H1 (cell line): Measurements from ENCODE around the gene COL17A1. TPM values are rescaled to one million over a fixed set of nuclear protein-coding genes. Genes with fewer than 3 reads are reported as not detected.

ENCODE experiments used
- CTCF ChIA-PET: fragments of 300-600 bp; sonication (Branson Sonifier 250); formaldehyde crosslinking; loops from one replicate; lab custom pipeline; 2021; ENCODE audit not compliant: partially characterized antibody; lab: Charles Lee
- POLR2A ChIA-PET: fragments of 300-600 bp; sonication (Branson Sonifier 250); formaldehyde crosslinking; loops from one replicate; lab custom pipeline; 2021; ENCODE audit warnings: inconsistent platforms; ENCODE audit not compliant: partially characterized antibody; lab: Charles Lee
- DNase-seq, 2 experiments: peaks; one replicate each; pipeline versions ENCODE4 v3.0.0 to v3.0.0-alpha.2; 2010 to 2022; ENCODE audit warnings: low spot score in 2 of 2, low read depth in 1 of 2, mixed read lengths in 1 of 2
- FAIRE-seq: peaks from 2 replicates; lab custom pipeline; 2011; peaks lifted over from hg19 to GRCh38; lab: Jason Lieb, UNC
- H2AFZ ChIP-seq: 2 replicates; pipeline ENCODE4 v1.8.1; 2012; ENCODE audit warnings: low read length, inconsistent platforms
- H2AK5ac ChIP-seq: 2 replicates; pipeline ENCODE4 v1.6.1; 2013; ENCODE audit warnings: low read depth, low read length
- H2BK120ac ChIP-seq: replicated peaks from 2 replicates; pipeline ENCODE3; 2013; ENCODE audit warnings: low read depth, low read length, inconsistent platforms
- H2BK12ac ChIP-seq: 2 replicates; pipeline ENCODE4 v1.6.1; 2013; ENCODE audit warnings: low read depth, low read length
- H2BK15ac ChIP-seq: 2 replicates; pipeline ENCODE4 v1.6.1; 2013; ENCODE audit warnings: low read length
- H2BK20ac ChIP-seq: 2 replicates; pipeline ENCODE4 v1.6.1; 2013; ENCODE audit warnings: low read length
- H2BK5ac ChIP-seq: 2 replicates; pipeline ENCODE4 v1.6.1; 2013; ENCODE audit warnings: low read depth, low read length
- H3K14ac ChIP-seq: 2 replicates; pipeline ENCODE4 v1.6.1; 2013; ENCODE audit warnings: inconsistent platforms; ENCODE audit not compliant: insufficient read length
- H3K18ac ChIP-seq: 2 replicates; pipeline ENCODE4 v1.6.1; 2013; ENCODE audit warnings: low read length; ENCODE audit errors: extremely low read depth
- H3K23ac ChIP-seq: 2 replicates; pipeline ENCODE4 v1.6.1; 2013; ENCODE audit warnings: inconsistent platforms; ENCODE audit not compliant: insufficient read length
- H3K23me2 ChIP-seq: 2 replicates; pipeline ENCODE4 v1.6.1; 2013; ENCODE audit warnings: low read depth, low read length
- H3K27ac ChIP-seq: 2 replicates; pipeline ENCODE4 v1.6.1; 2011; ENCODE audit warnings: low read depth, low read length, inconsistent platforms
- H3K27me3 ChIP-seq, 4 experiments: replicated peaks in 1 of 4; 1 replicate in 1 of 4; 2 replicates in 3 of 4; pipeline versions ENCODE4 v1.6.1 to v1.8.1; 2011 to 2013; ENCODE audit warnings: low read length in 3 of 4, mild to moderate bottlenecking in 3 of 4, inconsistent platforms in 2 of 4, mixed read lengths in 2 of 4, moderate library complexity in 1 of 4; ENCODE audit not compliant: control insufficient read depth in 3 of 4, insufficient read depth in 3 of 4; ENCODE audit errors: extremely low read depth in 1 of 4
- H3K36me3 ChIP-seq, 4 experiments: 2 replicates each; pipeline versions ENCODE4 v1.6.1 to v1.8.1; 2011 to 2013; ENCODE audit warnings: mild to moderate bottlenecking in 4 of 4, low read length in 3 of 4, moderate library complexity in 2 of 4, control low read depth in 1 of 4, inconsistent platforms in 1 of 4; ENCODE audit not compliant: insufficient read depth in 4 of 4, control insufficient read depth in 2 of 4
- H3K4ac ChIP-seq: replicated peaks from 2 replicates; pipeline ENCODE3; 2013; ENCODE audit warnings: low read length, low read depth, mixed read lengths, inconsistent platforms; ENCODE audit not compliant: insufficient read length
- H3K4me1 ChIP-seq, 4 experiments: replicated peaks in 1 of 4; 1 replicate in 1 of 4; 2 replicates in 3 of 4; pipeline versions ENCODE4 v1.6.1 to v1.8.1; 2011 to 2013; ENCODE audit warnings: low read length in 3 of 4, inconsistent platforms in 2 of 4, mixed read lengths in 1 of 4; ENCODE audit not compliant: insufficient read depth in 4 of 4, control insufficient read depth in 3 of 4
- H3K4me2 ChIP-seq, 2 experiments: 2 replicates each; pipeline versions ENCODE4 v1.6.1 to v1.8.1; 2011 to 2013; ENCODE audit warnings: low read depth in 2 of 2, low read length in 2 of 2, control low read depth in 1 of 2, inconsistent platforms in 1 of 2, mild to moderate bottlenecking in 1 of 2; ENCODE audit not compliant: insufficient read depth in 1 of 2
- H3K4me3 ChIP-seq, 4 experiments: fragments of 200-600, 300-600 bp in 1 of 4; sonication (generic), shearing (Covaris generic), sonication (Bioruptor Twin) in 1 of 4; 2 replicates each; pipeline versions ENCODE4 v1.5.1 to v1.8.1; 2011 to 2016; ENCODE audit warnings: low read length in 4 of 4, low read depth in 3 of 4, control low read depth in 2 of 4, inconsistent platforms in 2 of 4, mild to moderate bottlenecking in 2 of 4, mixed read lengths in 1 of 4, moderate library complexity in 1 of 4; ENCODE audit not compliant: insufficient read depth in 2 of 4; ENCODE audit errors: extremely low read depth in 1 of 4
- H3K56ac ChIP-seq: replicated peaks from 2 replicates; pipeline ENCODE3; 2013; ENCODE audit warnings: low read depth, mild to moderate bottlenecking, mixed read lengths, low read length, inconsistent platforms; ENCODE audit not compliant: insufficient read length
- H3K79me1 ChIP-seq: 2 replicates; pipeline ENCODE4 v1.6.1; 2013; ENCODE audit warnings: low read depth, low read length, control low read depth
- H3K79me2 ChIP-seq, 2 experiments: 2 replicates each; pipeline versions ENCODE4 v1.6.1 to v1.8.1; 2012 to 2013; ENCODE audit warnings: low read length in 2 of 2, mild to moderate bottlenecking in 2 of 2, inconsistent platforms in 1 of 2; ENCODE audit not compliant: insufficient read depth in 2 of 2, control insufficient read depth in 1 of 2
- H3K9ac ChIP-seq, 4 experiments: replicated peaks in 1 of 4; 1 replicate in 1 of 4; 2 replicates in 3 of 4; pipeline versions ENCODE4 v1.6.1 to v1.8.1; 2011 to 2013; ENCODE audit warnings: low read depth in 3 of 4, low read length in 3 of 4, control low read depth in 2 of 4, mild to moderate bottlenecking in 2 of 4, moderate library complexity in 2 of 4, inconsistent platforms in 1 of 4; ENCODE audit errors: extremely low read depth in 1 of 4
- H3K9me3 ChIP-seq, 2 experiments: 2 replicates each; pipeline versions ENCODE4 v1.6.1 to v1.8.1; 2012 to 2013; ENCODE audit warnings: mild to moderate bottlenecking in 2 of 2, moderate library complexity in 2 of 2, control low read depth in 1 of 2, inconsistent platforms in 1 of 2, low read depth in 1 of 2, low read length in 1 of 2, mixed read lengths in 1 of 2; ENCODE audit not compliant: insufficient read depth in 2 of 2
- H4K20me1 ChIP-seq, 2 experiments: replicated peaks in 1 of 2; 2 replicates each; pipeline versions ENCODE3 to v1.8.1; 2011 to 2013; ENCODE audit warnings: inconsistent platforms in 2 of 2, low read length in 2 of 2, mild to moderate bottlenecking in 1 of 2; ENCODE audit not compliant: insufficient read depth in 2 of 2, control insufficient read depth in 1 of 2
- H4K5ac ChIP-seq: 2 replicates; pipeline ENCODE4 v1.6.1; 2013; ENCODE audit warnings: low read length, low read depth, mixed read lengths, inconsistent platforms; ENCODE audit not compliant: insufficient read length
- H4K8ac ChIP-seq: 2 replicates; pipeline ENCODE4 v1.8.0; 2013; ENCODE audit warnings: mild to moderate bottlenecking, moderate library complexity, low read length, inconsistent platforms; ENCODE audit not compliant: insufficient read depth; ENCODE audit errors: extremely low read depth
- H4K91ac ChIP-seq: replicated peaks from 2 replicates; pipeline ENCODE3; 2013; ENCODE audit warnings: low read length, mixed read lengths, inconsistent platforms; ENCODE audit not compliant: insufficient read length
- ATF2 ChIP-seq: IDR thresholded peaks from 2 replicates; pipeline ENCODE4 v1.6.1; 2012; ENCODE audit warnings: low read length, inconsistent platforms
- CHD2 ChIP-seq: IDR thresholded peaks from 2 replicates; pipeline ENCODE4 v1.6.1; 2012; ENCODE audit warnings: low read length, improper control_type of control experiment
- CTCF ChIP-seq, 3 experiments: IDR thresholded peaks; 1 replicate in 2 of 3; 2 replicates in 1 of 3; pipeline versions ENCODE4 v1.5.1 to v1.6.1; 2011; ENCODE audit warnings: low read length in 3 of 3, mild to moderate bottlenecking in 3 of 3, inconsistent platforms in 2 of 3, low read depth in 1 of 3, moderate library complexity in 1 of 3; ENCODE audit not compliant: insufficient read depth in 1 of 3; ENCODE audit errors: control extremely low read depth in 1 of 3
- EP300 ChIP-seq, 2 experiments: IDR thresholded peaks; 1 replicate in 1 of 2; 2 replicates in 1 of 2; pipeline ENCODE4 v1.6.1; 2011 to 2012; ENCODE audit warnings: low read depth in 2 of 2, low read length in 2 of 2, mild to moderate bottlenecking in 2 of 2, borderline replicate concordance in 1 of 2, inconsistent platforms in 1 of 2, moderate library complexity in 1 of 2
- GTF2F1 ChIP-seq: IDR thresholded peaks from 2 replicates; pipeline ENCODE4 v1.6.1; 2012; ENCODE audit warnings: low read depth, low read length, improper control_type of control experiment, borderline replicate concordance
- KDM1A ChIP-seq: fragments of 200-600, 300-600 bp; sonication (generic); IDR thresholded peaks from 2 replicates; pipeline ENCODE4 v1.7.1; 2016; ENCODE audit warnings: mild to moderate bottlenecking, low read length, borderline replicate concordance
- NANOG ChIP-seq: IDR thresholded peaks from 2 replicates; pipeline ENCODE4 v1.6.1; 2011; ENCODE audit warnings: low read length, low read depth, mild to moderate bottlenecking, inconsistent platforms; ENCODE audit not compliant: insufficient read depth, poor library complexity, severe bottlenecking
- SIN3A ChIP-seq, 2 experiments: IDR thresholded peaks in 1 of 2; conservative IDR thresholded peaks in 1 of 2; 2 replicates each; pipeline ENCODE4 v1.6.1; 2011 to 2012; ENCODE audit warnings: low read length in 2 of 2, improper control_type of control experiment in 1 of 2, low read depth in 1 of 2, mild to moderate bottlenecking in 1 of 2
- TCF12 ChIP-seq: IDR thresholded peaks from 2 replicates; pipeline ENCODE4 v1.6.1; 2011; ENCODE audit warnings: low read depth, mild to moderate bottlenecking, low read length
- WGBS, 2 experiments: shearing (Covaris generic) in 1 of 2; methylation state at CpG; one replicate each; pipeline versions ENCODE4 v1.1.6 to v1.1.7; 2013 to 2015; ENCODE audit warnings: low lambda C conversion rate in 2 of 2, mixed read lengths in 2 of 2, inconsistent platforms in 1 of 2, low coverage in 1 of 2, missing lambda C conversion rate in 1 of 2; ENCODE audit not compliant: insufficient replicate concordance in 2 of 2, insufficient coverage in 1 of 2, insufficient read length in 1 of 2; ENCODE audit errors: extremely low coverage in 1 of 2, missing lambda C conversion rate in 1 of 2; 5-methylcytosine and 5-hydroxymethylcytosine counted together
- polyA plus RNA-seq, 7 experiments: library from polyadenylated mRNA; depleted of rRNA in 3 of 7; stranded (reverse) in 5 of 7; unstranded in 2 of 7; fragments of >200 nt in 5 of 7; fragments of 200-250 nt in 2 of 7; gene quantifications; 1 replicate in 5 of 7; 2 replicates in 1 of 7; 4 replicates in 1 of 7; pipeline versions ENCODE4 v1.2.1 to v1.2.3, GENCODE V29; 2011 to 2013; ENCODE audit warnings: missing spikeins in 2 of 7, mixed read lengths in 2 of 7
- total RNA-seq: library from RNA; stranded (reverse); fragmentation: NEBNext Ultra II Directional; extraction: Animal tissue kit (Norgen Biotek cat#: 25700); gene quantifications from 2 replicates; pipeline ENCODE4 v1.2.1, GENCODE V29; 2021

The COL17A1 gene
- total and polyA plus RNA-seq, 2 of the 8 experiments (the other 6 are each of a cell fraction or from before 2014, with no cell fraction given): 0.35 to 0.37 TPM

GRCh38 chr10:104011904-104012303 lies 73.8 kb downstream of the COL17A1 start:
- no peaks in the 10 kb centered on the region for H4K20me1 ChIP-seq
- no peaks in the 10 kb centered on the region for H3K27me3 ChIP-seq
- no peak overlapping the region for H3K4ac ChIP-seq
- no peak overlapping the region for H4K91ac ChIP-seq
- no peak overlapping the region for H2BK5ac ChIP-seq
- no peaks in the 10 kb centered on the region for H3K9me3 ChIP-seq
- H3K79me1 ChIP-seq: no peaks in the 10 kb centered on the region
- H4K8ac ChIP-seq: no peak overlapping the region
- no peak overlapping the region for H2BK12ac ChIP-seq
- no peak for FAIRE-seq
- no peak overlapping the region for H3K23ac ChIP-seq
- no peak overlapping the region for H2BK20ac ChIP-seq
- no peak overlapping the region for H3K56ac ChIP-seq
- H2BK120ac ChIP-seq: no peak overlapping the region
- H3K9ac ChIP-seq: no peak overlapping the region
- no peak overlapping the region for H3K4me3 ChIP-seq
- H2AK5ac ChIP-seq: no peak overlapping the region
- 91% methylated on average over 2 of the region's 2 CpGs; no CpG with 5 or more reads in 1 of the 2 experiments for WGBS, 2 experiments
- H2BK15ac ChIP-seq: no peak overlapping the region
- peaks cover 0 to 3% (median 0%) of the 10 kb centered on the region in 4 experiments; a peak in 1 of 7 replicates for H3K4me1 ChIP-seq
- no peak overlapping the region for H4K5ac ChIP-seq
- no peak overlapping the region for H2AFZ ChIP-seq
- no peaks in the 10 kb centered on the region for H3K23me2 ChIP-seq
- H3K79me2 ChIP-seq: no peaks in the 10 kb centered on the region
- ChIA-PET CTCF (interaction anchor here (0.7 to 2.6 kb wide), 2 partner anchors 31 to 124 kb away, joined by 3 to 8 read pairs; no protein-coding TSS in a partner anchor), POLR2A (no interaction called here)
- DNase-seq: no peak
- H3K27ac ChIP-seq: no peak overlapping the region
- no peak overlapping the region for H3K4me2 ChIP-seq
- H3K36me3 ChIP-seq: no peaks in the 10 kb centered on the region
- no peak overlapping the region for H3K18ac ChIP-seq
- H3K14ac ChIP-seq: no peak overlapping the region
- TF ChIP-seq ATF2: no peak
- no peak for TF ChIP-seq GTF2F1
- TF ChIP-seq CTCF (IDR thresholded peaks at IDR 0.05; ENCODE audit: control extremely low read depth in 1 of 3, insufficient read depth in 1 of 3, low read depth in 1 of 3, low read length in 3 of 3): no peak
- TF ChIP-seq EP300 (IDR thresholded peaks at IDR 0.05; ENCODE audit: borderline replicate concordance in 1 of 2, low read depth in 2 of 2, low read length in 2 of 2): no peak
- TF ChIP-seq NANOG: no peak
- TF ChIP-seq KDM1A: no peak
- TF ChIP-seq SIN3A (conservative IDR thresholded peaks at IDR 0.05 in 1 of 2, IDR thresholded peaks at IDR 0.05 in 1 of 2; ENCODE audit: low read depth in 1 of 2, low read length in 2 of 2): no peak
- no peak for TF ChIP-seq CHD2
- no peak for TF ChIP-seq TCF12
